ENCODE results near the gene WDR93.
"Not testable (repeated sequence)": the region's sequence is repeated elsewhere in the genome, so short reads cannot be mapped to it uniquely, and the experiment has no call there.

The WDR93 gene

DNA sequence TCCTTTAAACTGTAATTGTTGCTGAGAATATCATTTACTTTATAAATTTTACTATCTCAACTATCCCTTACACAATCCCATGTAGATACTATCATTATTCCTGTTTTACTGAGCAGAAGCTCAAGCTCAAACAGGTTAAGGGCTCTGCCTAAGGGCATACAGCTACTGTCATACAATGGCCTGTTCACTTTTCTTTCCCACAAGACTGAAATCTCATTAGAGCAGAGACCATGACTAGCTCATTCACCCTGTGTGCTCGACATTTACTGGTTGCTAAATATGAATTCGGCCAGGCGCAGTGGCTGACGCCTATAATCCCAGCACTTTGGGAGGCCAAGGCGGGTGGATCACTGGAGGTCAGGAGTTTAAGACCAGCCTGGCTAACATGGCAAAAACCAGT, 83.9 kb downstream of the WDR93 start:
- H3K9me3 ChIP-seq (ENCODE audit: control insufficient read depth, insufficient read depth, low read length), result no peaks in the 10 kb centered on the region
- no peak overlapping the region for H3K9ac ChIP-seq (ENCODE audit: low read depth, low read length)
- no peaks in the 10 kb centered on the region for H3K4me1 ChIP-seq (ENCODE audit: insufficient read depth, low read length)
- no peaks in the 10 kb centered on the region for H3K36me3 ChIP-seq (ENCODE audit: insufficient read depth, low read length)

DNA sequence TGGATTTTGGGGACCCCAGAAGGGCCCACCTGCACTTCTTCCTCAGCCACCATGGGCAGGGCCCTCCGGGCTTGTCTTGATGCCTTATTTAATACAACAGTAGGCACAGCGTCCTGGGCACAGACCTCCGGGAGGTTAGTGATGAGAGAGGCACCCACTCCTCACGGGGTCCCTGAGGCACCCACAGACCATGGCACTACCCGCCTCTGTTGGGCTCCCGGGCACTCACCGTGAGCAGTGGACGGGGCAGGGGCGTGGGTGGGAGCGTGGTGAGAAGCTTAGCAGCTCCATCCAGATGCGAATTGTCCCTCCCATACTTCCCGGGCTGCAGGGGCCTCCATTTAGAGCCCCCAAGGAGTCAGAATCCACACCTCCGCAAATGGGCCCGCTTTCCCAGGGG, 85.2 kb downstream of the WDR93 start:
- Histone ChIP-seq H3K4me1 (ENCODE audit: insufficient read depth, low read length) (no peaks in the 10 kb centered on the region), H3K36me3 (ENCODE audit: insufficient read depth, low read length) (no peaks in the 10 kb centered on the region), H3K9ac (ENCODE audit: low read depth, low read length) (no peak overlapping the region), H3K9me3 (ENCODE audit: control insufficient read depth, insufficient read depth, low read length) (no peaks in the 10 kb centered on the region)

DNA sequence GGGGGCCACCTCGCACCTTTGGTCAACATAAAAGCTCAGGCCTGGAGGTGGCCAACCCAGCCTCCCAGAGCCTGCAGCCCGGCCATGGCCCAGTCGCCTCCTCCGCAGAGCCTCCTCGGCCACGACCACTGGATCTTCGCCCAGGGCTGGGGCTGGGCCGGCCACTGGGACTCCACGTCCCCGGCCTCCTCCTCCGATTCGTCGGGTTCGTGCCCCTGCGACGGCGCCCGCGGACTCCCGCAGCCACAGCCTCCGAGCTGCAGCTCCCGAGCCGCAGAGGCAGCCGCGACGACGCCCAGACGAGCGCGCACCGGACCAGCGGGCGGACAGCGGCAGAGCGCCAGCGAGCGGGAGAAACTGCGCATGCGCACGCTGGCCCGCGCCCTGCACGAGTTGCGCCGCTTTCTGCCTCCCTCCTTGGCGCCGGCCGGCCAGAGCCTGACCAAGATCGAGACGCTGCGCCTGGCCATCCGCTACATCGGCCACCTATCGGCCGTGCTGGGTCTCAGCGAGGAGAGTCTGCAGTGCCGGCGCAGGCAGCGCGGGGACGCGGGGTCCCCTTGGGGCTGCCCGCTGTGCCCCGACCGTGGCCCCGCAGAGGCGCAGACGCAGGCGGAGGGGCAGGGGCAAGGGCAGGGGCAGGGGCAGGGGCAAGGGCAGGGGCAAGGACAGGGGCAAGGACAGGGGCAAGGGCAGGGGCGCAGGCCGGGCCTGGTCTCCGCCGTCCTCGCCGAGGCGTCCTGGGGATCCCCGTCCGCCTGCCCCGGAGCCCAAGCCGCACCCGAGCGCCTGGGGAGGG, 85.9 kb downstream of the WDR93 start, which contains the start of gene MESP2:
Gene MESP2, plus strand, starts transcription at position 59 of the 799 bp plus-strand sequence. Its CDS starts 26 bp downstream, at position 85.
- H3K9me3 ChIP-seq (ENCODE audit: control insufficient read depth, insufficient read depth, low read length), result no peaks in the 10 kb centered on the region
- H3K9ac ChIP-seq (ENCODE audit: low read depth, low read length), result peak within 1 kb of the TSS; percentile 27; the same call in 1 of the 2 replicates
- H3K36me3 ChIP-seq (ENCODE audit: insufficient read depth, low read length), result no peaks in the 10 kb centered on the region
- no peaks in the 10 kb centered on the region; the same call in 1 of the 2 replicates for H3K4me1 ChIP-seq (ENCODE audit: insufficient read depth, low read length)

DNA sequence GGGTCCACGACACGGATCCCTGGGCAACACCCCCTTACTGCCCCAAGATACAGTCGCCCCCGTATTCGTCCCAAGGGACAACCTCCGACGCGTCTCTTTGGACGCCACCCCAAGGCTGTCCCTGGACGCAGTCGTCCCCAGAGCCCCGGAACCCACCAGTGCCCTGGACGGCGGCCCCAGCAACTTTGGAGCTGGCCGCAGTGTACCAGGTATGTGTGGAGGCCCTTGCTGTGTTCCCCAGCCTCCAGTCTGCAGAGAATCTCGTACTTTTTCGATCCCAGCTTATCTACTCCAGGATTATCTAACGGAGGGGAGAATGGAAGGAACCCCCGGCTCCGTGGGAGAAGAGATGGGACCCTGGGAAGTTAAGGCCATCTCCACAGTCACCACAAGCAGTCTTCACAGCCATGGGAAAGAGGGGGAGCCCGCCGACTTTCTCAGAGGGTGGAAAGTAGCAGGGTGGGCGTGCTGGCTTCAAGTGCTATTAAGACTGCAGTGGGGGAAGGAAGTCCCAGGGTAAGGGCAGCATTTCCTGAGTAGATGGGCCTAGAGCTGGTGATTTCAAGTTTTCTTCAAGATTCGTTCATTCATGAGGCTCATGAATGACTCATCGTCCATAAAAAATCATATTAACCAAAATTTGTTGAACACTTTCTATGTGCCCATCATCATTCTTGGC, 86.6 kb downstream of the WDR93 start:
- peaks cover 5% of the 10 kb centered on the region for H3K4me1 ChIP-seq (ENCODE audit: insufficient read depth, low read length)
- H3K9me3 ChIP-seq (ENCODE audit: control insufficient read depth, insufficient read depth, low read length), result no peaks in the 10 kb centered on the region
- H3K9ac ChIP-seq (ENCODE audit: low read depth, low read length), result peak overlapping the region; percentile 27; the same call in 1 of the 2 replicates
- H3K36me3 ChIP-seq (ENCODE audit: insufficient read depth, low read length), result no peaks in the 10 kb centered on the region

DNA sequence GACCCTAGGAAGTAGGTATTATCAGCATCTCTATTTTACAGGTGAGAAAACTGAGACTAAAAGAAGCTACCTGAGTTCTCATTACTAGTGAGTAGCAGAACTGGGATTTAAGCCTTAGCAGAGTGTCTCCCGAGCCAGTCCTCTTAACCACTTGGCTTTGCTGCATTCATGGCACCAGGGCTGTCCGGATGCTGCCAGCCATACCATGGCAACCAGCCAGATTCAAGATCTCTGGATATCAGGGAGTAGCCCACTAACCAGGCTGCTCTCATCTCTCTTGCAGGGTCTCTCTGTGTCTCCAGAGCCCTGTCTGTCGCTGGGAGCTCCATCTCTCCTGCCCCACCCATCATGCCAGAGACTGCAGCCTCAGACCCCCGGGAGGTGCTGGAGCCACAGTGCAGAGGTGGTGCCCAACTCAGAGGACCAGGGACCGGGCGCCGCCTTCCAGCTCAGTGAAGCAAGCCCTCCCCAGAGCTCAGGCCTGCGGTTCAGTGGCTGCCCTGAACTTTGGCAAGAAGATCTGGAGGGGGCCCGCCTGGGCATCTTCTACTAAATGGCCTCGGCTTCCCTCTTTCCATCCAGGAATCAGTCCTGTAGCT, 87.3 kb downstream of the WDR93 start:
- H3K9ac ChIP-seq (ENCODE audit: low read depth, low read length), result no peak overlapping the region
- no peaks in the 10 kb centered on the region for H3K36me3 ChIP-seq (ENCODE audit: insufficient read depth, low read length)
- no peaks in the 10 kb centered on the region for H3K9me3 ChIP-seq (ENCODE audit: control insufficient read depth, insufficient read depth, low read length)
- peaks cover 8% of the 10 kb centered on the region for H3K4me1 ChIP-seq (ENCODE audit: insufficient read depth, low read length)

DNA sequence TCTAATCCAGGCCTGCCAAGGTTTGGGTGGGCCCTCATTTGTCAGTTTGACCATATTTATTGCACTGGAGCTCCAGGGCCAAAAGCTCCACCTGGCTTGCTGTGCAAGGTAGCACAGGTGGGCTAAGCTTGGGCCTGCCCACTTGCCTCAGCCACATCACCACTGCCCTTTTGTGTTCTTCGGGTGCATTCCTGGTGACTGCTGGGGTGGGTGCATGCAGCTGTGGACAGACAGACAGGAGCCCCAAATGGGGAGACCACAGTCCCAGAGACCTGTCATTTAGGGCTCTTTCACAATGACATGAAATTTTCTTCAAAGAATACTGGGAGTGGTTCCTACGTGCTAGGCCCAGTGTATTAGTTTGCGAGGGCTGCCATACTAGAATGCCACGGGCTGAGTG, 88.2 kb downstream of the WDR93 start:
- no peaks in the 10 kb centered on the region for H3K9me3 ChIP-seq (ENCODE audit: control insufficient read depth, insufficient read depth, low read length)
- peaks cover 18% of the 10 kb centered on the region for H3K4me1 ChIP-seq (ENCODE audit: insufficient read depth, low read length)
- H3K9ac ChIP-seq (ENCODE audit: low read depth, low read length), result no peak overlapping the region
- H3K36me3 ChIP-seq (ENCODE audit: insufficient read depth, low read length), result no peaks in the 10 kb centered on the region

DNA sequence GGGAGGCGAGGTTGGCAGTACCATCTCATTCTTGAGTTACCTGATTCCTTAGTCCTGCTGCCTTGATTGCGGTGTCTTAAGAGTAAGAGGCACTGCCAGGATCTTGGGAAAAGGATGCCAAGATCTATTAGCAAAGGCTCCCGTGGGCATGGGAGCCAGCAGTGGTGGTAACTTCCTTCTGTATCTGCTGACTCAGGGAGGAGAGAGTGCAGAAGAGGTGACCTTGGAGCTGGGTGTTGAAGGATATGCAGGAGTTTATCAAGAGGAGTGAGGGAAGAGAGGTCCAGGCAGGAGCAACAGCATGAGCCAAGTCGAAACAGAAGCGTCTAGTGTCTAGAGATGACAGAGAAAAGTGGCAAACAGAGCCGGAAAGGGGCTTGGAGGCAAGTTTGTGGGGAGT, 90.0 kb downstream of the WDR93 start:
- Histone ChIP-seq H3K36me3 (ENCODE audit: insufficient read depth, low read length) (no peaks in the 10 kb centered on the region), H3K9me3 (ENCODE audit: control insufficient read depth, insufficient read depth, low read length) (no peaks in the 10 kb centered on the region), H3K9ac (ENCODE audit: low read depth, low read length) (no peak overlapping the region), H3K4me1 (ENCODE audit: insufficient read depth, low read length) (peaks cover 25% of the 10 kb centered on the region)

DNA sequence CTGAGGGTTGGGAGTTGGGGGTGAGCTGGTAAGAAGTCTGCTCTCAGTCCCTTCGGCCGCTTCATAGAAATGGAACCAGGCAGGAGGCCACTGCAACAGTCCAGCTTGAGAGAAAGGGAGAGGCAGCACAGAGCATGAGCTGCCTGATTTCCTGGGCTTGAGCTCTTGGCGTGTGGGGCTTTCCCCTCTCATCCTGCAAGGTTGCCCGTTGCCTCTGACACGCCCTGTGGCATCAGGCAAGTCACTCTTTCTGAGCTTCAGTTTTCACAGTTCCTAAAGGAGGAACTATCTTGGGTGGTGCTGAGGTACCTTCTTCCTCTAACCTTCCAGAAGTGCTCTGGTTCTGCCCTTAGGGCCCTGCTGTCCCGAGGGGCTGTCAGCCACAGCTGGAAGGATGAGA, 90.4 kb downstream of the WDR93 start:
- Histone ChIP-seq H3K36me3 (ENCODE audit: insufficient read depth, low read length) (no peaks in the 10 kb centered on the region), H3K9ac (ENCODE audit: low read depth, low read length) (no peak overlapping the region), H3K4me1 (ENCODE audit: insufficient read depth, low read length) (peaks cover 25% of the 10 kb centered on the region)

DNA sequence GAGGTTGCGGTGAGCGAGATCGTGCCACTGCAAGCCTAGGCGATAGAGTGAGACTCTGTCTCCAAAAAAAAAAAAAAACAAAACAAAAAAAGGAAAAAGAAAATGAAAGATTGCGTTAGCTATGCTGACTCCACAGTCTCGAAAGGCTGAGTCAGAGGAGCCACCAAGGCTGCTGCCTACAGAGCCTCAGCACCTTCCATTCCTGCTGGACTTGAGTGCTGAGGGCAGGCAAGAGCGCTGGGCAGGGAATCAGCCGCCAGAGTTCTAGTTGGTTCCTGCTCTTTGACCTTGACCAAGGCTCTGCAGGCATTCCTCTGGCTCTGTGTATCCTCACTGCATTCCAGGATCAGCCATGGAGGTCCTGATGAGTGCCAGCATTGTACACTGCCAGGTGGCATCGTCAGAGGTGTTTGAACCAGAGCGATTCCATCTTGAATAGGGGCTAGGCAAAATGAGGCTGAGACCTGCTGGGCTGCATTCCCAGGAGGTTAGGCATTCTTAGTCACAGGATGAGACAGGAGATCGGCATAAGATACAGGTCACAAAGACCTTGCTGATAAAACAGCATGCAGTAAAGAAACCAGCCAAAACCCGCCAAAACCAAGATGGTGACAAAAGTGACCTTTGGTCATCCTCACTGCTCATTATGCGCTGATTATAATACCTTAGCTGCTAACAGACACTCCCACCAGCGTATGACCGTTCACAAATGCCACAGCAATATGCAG, 91.4 kb downstream of the WDR93 start:
- Histone ChIP-seq H3K36me3 (ENCODE audit: insufficient read depth, low read length) (no peaks in the 10 kb centered on the region), H3K9ac (ENCODE audit: low read depth, low read length) (no peak overlapping the region), H3K9me3 (ENCODE audit: control insufficient read depth, insufficient read depth, low read length) (no peaks in the 10 kb centered on the region), H3K4me1 (ENCODE audit: insufficient read depth, low read length) (peaks cover 25% of the 10 kb centered on the region)

More for the DNA sequence above, 90.4 kb downstream of the WDR93 start:
- no peaks in the 10 kb centered on the region for H3K9me3 ChIP-seq (ENCODE audit: control insufficient read depth, insufficient read depth, low read length)

DNA sequence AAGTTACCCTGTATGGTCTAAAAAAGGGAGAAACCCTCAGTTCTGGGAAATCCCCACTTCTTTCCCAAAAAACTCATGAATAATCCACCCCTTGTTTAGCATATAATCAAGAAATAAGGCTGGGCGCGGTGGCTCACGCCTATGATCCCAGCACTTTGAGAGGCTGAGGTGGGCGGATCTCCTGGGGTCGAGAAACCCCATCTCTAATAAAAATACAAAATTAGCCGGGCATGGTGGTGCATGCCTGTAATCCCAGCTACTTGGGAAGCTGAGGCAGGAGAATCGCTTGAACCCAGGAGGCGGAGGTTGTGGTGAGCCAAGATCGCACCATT, 92.0 kb downstream of the WDR93 start:
- not testable (repeated sequence) for H3K36me3 ChIP-seq (ENCODE audit: insufficient read depth, low read length); H3K9me3 ChIP-seq (ENCODE audit: control insufficient read depth, insufficient read depth, low read length); H3K9ac ChIP-seq (ENCODE audit: low read depth, low read length)
- peaks cover 25% of the 10 kb centered on the region for H3K4me1 ChIP-seq (ENCODE audit: insufficient read depth, low read length)

DNA sequence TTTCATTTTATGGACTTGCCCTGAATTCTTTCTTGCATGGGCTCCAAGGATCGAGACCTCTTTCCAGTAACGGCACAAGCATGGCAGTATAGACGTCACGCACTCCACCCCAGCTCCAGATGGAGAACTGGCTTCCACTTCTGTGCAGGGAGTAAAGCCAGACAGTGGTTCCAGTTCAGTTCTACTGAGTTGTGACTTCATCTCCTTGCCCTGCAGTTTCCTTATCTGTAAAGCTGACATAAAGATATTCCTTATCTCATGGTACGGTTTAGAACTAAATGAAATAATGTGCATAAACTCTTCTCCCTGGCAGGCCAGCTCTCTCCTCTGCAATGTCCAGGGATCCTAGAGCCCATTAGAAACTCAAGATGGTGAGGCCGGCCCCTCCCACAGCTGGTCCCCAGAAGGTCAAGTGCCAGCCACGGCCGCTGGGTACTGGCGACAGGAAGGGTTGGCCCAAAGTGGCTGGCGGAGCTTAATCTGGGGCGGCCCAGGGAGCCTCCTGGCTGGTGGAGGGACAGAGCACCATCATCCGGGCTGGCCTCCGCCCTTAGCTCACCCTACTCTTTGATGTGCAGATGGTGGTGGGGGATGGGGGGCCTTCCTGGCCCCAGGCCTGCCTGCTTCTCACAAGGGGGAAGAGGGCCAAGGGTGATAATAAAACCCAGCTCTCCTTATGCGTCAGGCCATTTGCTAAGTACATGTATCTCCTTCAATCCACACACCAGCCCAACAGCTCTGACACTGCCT, 92.7 kb downstream of the WDR93 start:
- Histone ChIP-seq H3K9ac (ENCODE audit: low read depth, low read length) (no peak overlapping the region), H3K4me1 (ENCODE audit: insufficient read depth, low read length) (peaks cover 25% of the 10 kb centered on the region), H3K9me3 (ENCODE audit: control insufficient read depth, insufficient read depth, low read length) (peaks cover 5% of the 10 kb centered on the region; the same call in 1 of the 2 replicates), H3K36me3 (ENCODE audit: insufficient read depth, low read length) (no peaks in the 10 kb centered on the region)

DNA sequence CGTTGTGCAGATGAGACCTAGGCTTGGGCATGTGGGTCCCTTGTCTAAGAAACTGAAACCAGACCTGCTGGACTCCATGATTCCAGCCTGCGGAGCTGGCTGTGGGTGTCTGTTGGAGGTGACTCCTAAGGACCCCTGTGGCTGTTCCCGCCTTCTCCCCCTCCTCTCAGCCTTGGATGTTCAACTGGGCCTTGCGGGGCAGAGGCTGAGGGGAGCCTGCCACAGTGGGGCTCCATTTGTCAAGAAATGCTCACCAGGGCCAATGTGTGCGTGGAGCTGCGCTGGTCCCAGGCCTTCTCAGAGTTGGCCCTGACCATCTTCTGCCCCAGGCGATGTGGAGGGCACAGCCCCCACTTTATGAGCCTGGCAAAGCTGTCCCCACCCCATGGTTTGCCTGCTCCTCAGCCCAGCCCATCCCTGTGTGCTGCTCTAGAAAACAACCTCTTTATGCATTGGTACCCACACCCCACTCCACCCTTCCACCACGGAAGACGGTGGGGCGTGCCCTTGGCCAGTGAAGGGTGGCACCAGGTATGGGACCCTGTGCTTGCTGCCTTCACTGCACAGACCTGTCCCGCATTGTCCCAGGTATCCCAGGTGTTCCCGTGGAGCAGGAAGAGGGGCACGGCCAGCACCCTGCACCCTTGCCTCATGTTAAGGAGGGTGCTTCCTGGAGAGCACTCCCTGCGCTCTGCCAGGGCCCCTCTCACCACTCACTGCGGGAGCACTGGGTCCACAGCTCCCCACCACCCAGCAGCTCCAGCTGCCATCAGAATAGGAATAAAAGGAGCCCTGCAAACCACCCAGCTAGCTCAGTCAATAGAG, 93.5 kb downstream of the WDR93 start:
- peaks cover 5% of the 10 kb centered on the region; the same call in 1 of the 2 replicates for H3K9me3 ChIP-seq (ENCODE audit: control insufficient read depth, insufficient read depth, low read length)
- H3K36me3 ChIP-seq (ENCODE audit: insufficient read depth, low read length), result no peaks in the 10 kb centered on the region
- no peak overlapping the region for H3K9ac ChIP-seq (ENCODE audit: low read depth, low read length)
- peaks cover 25% of the 10 kb centered on the region for H3K4me1 ChIP-seq (ENCODE audit: insufficient read depth, low read length)

DNA sequence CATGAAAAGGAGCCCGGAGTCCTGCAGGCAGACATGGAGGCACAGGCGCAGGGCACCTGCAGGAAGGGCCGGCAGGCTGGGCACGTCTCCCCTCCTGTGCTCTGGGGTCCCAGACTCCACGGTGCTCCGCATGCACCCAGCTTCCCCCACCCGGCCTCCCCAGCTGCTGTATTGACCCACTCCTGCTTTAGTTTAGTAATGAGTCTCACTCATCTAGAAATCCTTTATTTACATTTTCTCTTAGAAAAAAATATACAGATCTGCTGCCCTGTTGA, 94.0 kb downstream of the WDR93 start:
- Histone ChIP-seq H3K36me3 (ENCODE audit: insufficient read depth, low read length) (no peaks in the 10 kb centered on the region), H3K4me1 (ENCODE audit: insufficient read depth, low read length) (peaks cover 25% of the 10 kb centered on the region), H3K9me3 (ENCODE audit: control insufficient read depth, insufficient read depth, low read length) (peaks cover 5% of the 10 kb centered on the region; the same call in 1 of the 2 replicates), H3K9ac (ENCODE audit: low read depth, low read length) (no peak overlapping the region)

All from ES-I3 (cell line).